GM23338 (cell line): ENCODE data around the gene FAM227B.

Source experiments
- CREB1 ChIP-seq: fragments of 250-450 bp; sonication (Bioruptor Pico); IDR thresholded peaks from 2 replicates; pipeline ENCODE4 v1.5.0; 2020; ENCODE audit warnings: low read depth, mild to moderate bottlenecking, moderate library complexity
- CTCF ChIP-seq, 2 experiments: fragments of 200-600 bp in 1 of 2; sonication (generic) in 1 of 2; conservative IDR thresholded peaks; 2 replicates each; pipeline versions ENCODE4 v1.5.1 to v1.6.1; 2016 to 2017; ENCODE audit warnings: antibody characterized with exemption in 2 of 2, low read depth in 2 of 2, mild to moderate bottlenecking in 2 of 2, moderate library complexity in 1 of 2
- ETS1 ChIP-seq: IDR thresholded peaks from 2 replicates; pipeline ENCODE4 v1.6.1; 2016; ENCODE audit warnings: antibody characterized with exemption
- EZH2 ChIP-seq: fragments of 200-600 bp; sonication (generic); IDR thresholded peaks from one replicate; pipeline ENCODE4 v1.8.0; 2017; ENCODE audit warnings: antibody characterized with exemption, mild to moderate bottlenecking, low read depth; ENCODE audit not compliant: unreplicated experiment
- EZH2phosphoT487 ChIP-seq: fragments of 200-600 bp; sonication (generic); IDR thresholded peaks from one replicate; pipeline ENCODE4 v1.8.1; 2018; ENCODE audit warnings: antibody characterized with exemption; ENCODE audit not compliant: unreplicated experiment
- JUNB ChIP-seq: IDR thresholded peaks from one replicate; pipeline ENCODE4 v1.6.1; 2016; ENCODE audit warnings: antibody characterized with exemption; ENCODE audit not compliant: unreplicated experiment
- NANOG ChIP-seq: IDR thresholded peaks from 2 replicates; pipeline ENCODE4 v1.6.1; 2016; ENCODE audit warnings: antibody characterized with exemption, borderline replicate concordance
- POLR2AphosphoS5 ChIP-seq: IDR thresholded peaks from 2 replicates; pipeline ENCODE4 v1.6.1; 2016; ENCODE audit warnings: antibody characterized with exemption, low read depth
- REST ChIP-seq: IDR thresholded peaks from one replicate; pipeline ENCODE4 v1.6.1; 2018; ENCODE audit warnings: antibody characterized with exemption; ENCODE audit not compliant: unreplicated experiment
- STAT1 ChIP-seq: IDR thresholded peaks from one replicate; pipeline ENCODE4 v1.6.1; 2016; ENCODE audit warnings: antibody characterized with exemption; ENCODE audit not compliant: unreplicated experiment
- ZNF114 ChIP-seq: fragments of 250-450 bp; sonication (Bioruptor Pico); IDR thresholded peaks from 2 replicates; pipeline ENCODE4 v1.5.0; 2020; ENCODE audit warnings: mild to moderate bottlenecking, moderate library complexity
- ZNF331 ChIP-seq: fragments of 250-450 bp; sonication (Bioruptor Pico); IDR thresholded peaks from 2 replicates; pipeline ENCODE4 v1.5.0; 2020; ENCODE audit warnings: low read depth, mild to moderate bottlenecking, moderate library complexity
- ZNF462 ChIP-seq: fragments of 250-450 bp; sonication (Bioruptor Pico); IDR thresholded peaks from 2 replicates; pipeline ENCODE4 v1.5.0; 2020; ENCODE audit warnings: mild to moderate bottlenecking, moderate library complexity

GRCh38 chr15:49372366-49372765 is 248.3 kb downstream of the FAM227B start:
- no peak for TF ChIP-seq CTCF (conservative IDR thresholded peaks at IDR 0.05; ENCODE audit: low read depth in 2 of 2)
- TF ChIP-seq EZH2 = no peak
- TF ChIP-seq EZH2phosphoT487 = no peak
- no peak for TF ChIP-seq JUNB
- TF ChIP-seq POLR2AphosphoS5 = no peak
- no peak for TF ChIP-seq STAT1
- TF ChIP-seq ETS1 = no peak
- TF ChIP-seq REST = no peak
- no peak for TF ChIP-seq NANOG
- no peak for TF ChIP-seq CREB1
- no peak for TF ChIP-seq ZNF462 (CRISPR knock-in tag)
- TF ChIP-seq ZNF331 = no peak
- TF ChIP-seq ZNF114 = no peak
